ENCODE results near the gene TMEM89. TPM values are rescaled to one million over a fixed set of nuclear protein-coding genes. Genes with fewer than 3 reads are reported as not detected.

TMEM89 gene
- total and polyA plus RNA-seq, 5 donors = not detected

DNA sequence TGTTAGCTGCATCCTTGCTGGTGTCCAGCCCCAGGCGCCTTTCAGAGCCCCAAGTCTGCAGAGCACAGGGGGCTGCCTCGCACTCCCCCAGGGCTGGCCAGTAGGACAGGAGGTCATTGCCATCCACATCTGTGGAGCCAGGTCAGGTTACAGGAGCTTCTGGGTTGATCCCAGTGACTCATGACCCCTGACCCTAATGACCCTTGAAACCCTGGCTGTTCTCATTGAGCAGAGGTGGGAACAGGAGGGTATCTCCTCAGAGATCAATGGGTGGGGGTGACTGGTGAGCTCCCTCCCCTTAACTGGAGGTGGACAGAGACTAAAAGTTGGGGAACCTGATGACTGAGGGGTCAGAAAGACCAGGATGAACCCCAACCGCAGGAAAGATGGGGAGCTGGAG lies 19.8 kb upstream of the TMEM89 start:
- no peaks in the 10 kb centered on the region for H3K9me3 ChIP-seq (ENCODE audit: control insufficient read depth, low read length)
- WGBS = 97% methylated on average over 3 of the region's 3 CpGs
- no peak overlapping the region for H3K4me3 ChIP-seq (ENCODE audit: low read length)
- ATAC-seq (no peak), DNase-seq (no peak)
- no peaks in the 10 kb centered on the region for H3K4me1 ChIP-seq (ENCODE audit: control insufficient read depth, insufficient read depth, low read length)
- no peak overlapping the region for H3K27ac ChIP-seq (ENCODE audit: low read length)
- no peaks in the 10 kb centered on the region for H3K27me3 ChIP-seq (ENCODE audit: control insufficient read depth, insufficient read depth)
- intact Hi-C loops (cut with DNase I) = no loop called here

DNA sequence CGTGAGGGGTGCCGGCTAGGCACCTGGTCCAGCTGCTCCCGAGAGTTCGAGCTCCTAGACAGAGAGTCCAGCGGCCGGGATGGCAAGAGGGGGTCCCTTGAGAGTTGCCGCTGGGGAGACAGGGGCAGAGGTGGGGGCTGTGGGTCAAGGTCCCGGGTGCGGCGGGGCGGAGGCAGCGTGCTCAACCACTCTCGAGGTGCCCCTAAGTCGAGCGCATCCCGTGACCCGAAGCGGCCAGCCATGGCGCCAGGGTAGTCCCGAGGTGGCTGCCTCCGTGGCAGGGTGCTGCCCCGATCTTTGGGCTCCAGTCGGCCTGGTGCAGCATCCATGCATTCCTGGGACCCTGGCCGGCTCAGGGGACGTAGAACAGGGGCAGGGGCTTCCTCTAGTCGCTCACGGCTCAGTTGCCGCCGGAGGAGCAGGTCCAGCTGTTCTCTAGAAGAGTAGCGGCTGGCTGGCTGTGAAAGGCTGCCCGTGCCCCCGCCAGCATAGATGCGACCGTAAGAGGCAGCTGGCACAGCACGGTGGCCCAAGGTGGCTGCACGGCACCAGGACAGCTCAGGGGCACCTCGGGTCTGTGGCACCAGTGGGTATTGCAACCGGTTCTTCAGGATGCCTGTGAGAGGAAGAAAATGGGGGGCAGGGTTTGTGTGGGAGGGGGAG lies 18.5 kb upstream of the TMEM89 start:
- Histone ChIP-seq H3K9me3 (ENCODE audit: control insufficient read depth, low read length) (no peaks in the 10 kb centered on the region), H3K4me1 (ENCODE audit: control insufficient read depth, insufficient read depth, low read length) (no peaks in the 10 kb centered on the region), H3K27me3 (ENCODE audit: control insufficient read depth, insufficient read depth) (no peaks in the 10 kb centered on the region), H3K27ac (ENCODE audit: low read length) (no peak overlapping the region), H3K4me3 (ENCODE audit: low read length) (no peak overlapping the region)
- peak in 1 of 3 donors; percentile 70 for DNase-seq
- 91% methylated on average over 38 of the region's 38 CpGs for WGBS
- no peak for ATAC-seq
- intact Hi-C loops (cut with DNase I) = no loop called here

DNA sequence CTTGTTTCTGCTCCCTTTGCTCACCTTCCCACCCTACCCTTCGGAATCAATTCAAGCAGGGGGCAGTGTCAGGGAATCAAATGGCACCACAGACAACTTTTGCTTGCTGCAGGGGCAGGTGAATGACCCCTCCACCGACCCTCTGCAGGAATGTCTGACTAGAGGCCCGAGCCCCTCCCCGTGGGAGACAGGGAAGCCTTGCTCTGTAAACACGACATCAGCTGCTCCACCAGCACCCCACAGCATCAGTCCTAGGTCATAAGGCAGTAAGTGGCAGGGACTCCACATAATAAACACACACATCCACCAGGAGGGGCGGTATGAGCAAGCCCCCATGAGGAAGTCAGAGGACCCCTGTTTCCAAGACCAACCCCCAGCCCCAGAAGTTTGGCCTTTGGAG lies 15.7 kb upstream of the TMEM89 start:
- Histone ChIP-seq H3K4me1 (ENCODE audit: control insufficient read depth, insufficient read depth, low read length) (no peaks in the 10 kb centered on the region), H3K4me3 (ENCODE audit: low read length) (no peak overlapping the region), H3K27me3 (ENCODE audit: control insufficient read depth, insufficient read depth) (no peaks in the 10 kb centered on the region), H3K9me3 (ENCODE audit: control insufficient read depth, low read length) (no peaks in the 10 kb centered on the region), H3K27ac (ENCODE audit: low read length) (no peak overlapping the region)
- ATAC-seq = no peak
- intact Hi-C loops (cut with DNase I) = no loop called here
- WGBS = 67% methylated on average over 6 of the region's 6 CpGs
- DNase-seq = no peak

- 29% methylated on average over 10 of the region's 10 CpGs for WGBS
- DNase-seq (no peak), ATAC-seq (no peak)
- no peaks in the 10 kb centered on the region for H3K27me3 ChIP-seq (ENCODE audit: control insufficient read depth, insufficient read depth)
- H3K4me1 ChIP-seq (ENCODE audit: control insufficient read depth, insufficient read depth, low read length) = no peaks in the 10 kb centered on the region
- H3K4me3 ChIP-seq (ENCODE audit: low read length) = peak overlapping the region; percentile 61
- peak overlapping the region; percentile 82 for H3K27ac ChIP-seq (ENCODE audit: low read length)
- intact Hi-C loops (cut with DNase I) = no loop called here
- H3K9me3 ChIP-seq (ENCODE audit: control insufficient read depth, low read length) = no peaks in the 10 kb centered on the region
These were observed 14.6 kb upstream of the TMEM89 start for GRCh38 chr3:48636149-48636655.

DNA sequence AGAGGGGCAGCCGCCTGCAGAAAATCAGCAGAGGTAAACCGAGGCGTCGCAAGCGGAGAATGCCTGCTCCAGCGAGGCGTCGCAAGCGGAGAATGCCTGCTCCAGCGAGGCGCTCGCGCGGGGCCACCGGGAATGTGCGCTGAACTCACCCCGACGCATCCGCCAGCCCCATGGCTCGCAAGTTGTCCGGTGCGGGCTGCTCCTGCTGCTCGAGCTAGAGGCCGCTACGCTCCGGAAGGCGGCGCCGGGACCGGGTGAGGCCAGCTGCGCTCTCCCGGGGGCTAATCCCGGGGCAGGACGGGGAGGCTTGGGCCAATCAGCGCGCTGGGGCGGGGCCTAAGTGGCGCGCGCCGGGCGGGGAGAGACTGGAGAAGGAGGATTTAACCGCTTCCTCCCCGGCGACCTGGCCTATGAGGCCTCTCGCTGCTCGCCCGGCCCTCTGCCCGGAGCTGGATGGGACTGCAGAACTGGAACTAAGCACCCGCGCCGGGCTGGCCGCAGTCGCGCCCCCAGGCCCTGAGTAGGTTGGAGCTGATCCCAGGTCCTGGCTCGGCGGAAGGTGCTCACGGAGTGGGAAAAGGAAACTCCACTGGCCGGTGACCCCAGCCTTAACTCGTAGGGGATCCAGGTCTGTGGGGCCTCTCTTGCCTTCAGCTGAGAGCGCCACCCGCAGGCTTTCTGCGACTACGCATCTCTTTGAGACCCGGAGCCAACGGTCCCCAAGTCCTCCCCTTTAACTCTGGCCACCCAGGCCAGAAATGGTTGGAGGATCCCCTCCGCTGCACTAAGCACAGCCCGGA lies 13.9 kb upstream of the TMEM89 start, which contains the start of gene SLC26A6:
Gene SLC26A6 (minus strand): TSS at position 240 of the 800 bp plus-strand sequence. CDS start 68 bp downstream, at position 172.
- under 1% methylated on average over 68 of the region's 68 CpGs for WGBS
- intact Hi-C loops (cut with DNase I) = no loop called here
- H3K27ac ChIP-seq (ENCODE audit: low read length) = peak within 1 kb of the TSS; percentile 82
- H3K4me1 ChIP-seq (ENCODE audit: control insufficient read depth, insufficient read depth, low read length) = no peaks in the 10 kb centered on the region
- DNase-seq (peak; percentile 98 to 99 (median 99)), ATAC-seq (peak; percentile 98)
- H3K27me3 ChIP-seq (ENCODE audit: control insufficient read depth, insufficient read depth) = no peaks in the 10 kb centered on the region
- H3K9me3 ChIP-seq (ENCODE audit: control insufficient read depth, low read length) = no peaks in the 10 kb centered on the region
- peak within 1 kb of the TSS; percentile 64 for H3K4me3 ChIP-seq (ENCODE audit: low read length)

GRCh38 chr3:48634661-48635221 lies 13.2 kb upstream of the TMEM89 start:
- Histone ChIP-seq H3K9me3 (ENCODE audit: control insufficient read depth, low read length) (no peaks in the 10 kb centered on the region), H3K4me3 (ENCODE audit: low read length) (peak overlapping the region; percentile 64), H3K27me3 (ENCODE audit: control insufficient read depth, insufficient read depth) (no peaks in the 10 kb centered on the region), H3K4me1 (ENCODE audit: control insufficient read depth, insufficient read depth, low read length) (no peaks in the 10 kb centered on the region), H3K27ac (ENCODE audit: low read length) (peak overlapping the region; percentile 65)
- WGBS = 3% methylated on average over 30 of the region's 30 CpGs
- intact Hi-C loops (cut with DNase I) = no loop called here
- DNase-seq (peak; percentile 74 to 84 (median 83)), ATAC-seq (peak; percentile 57 to 69)

DNA sequence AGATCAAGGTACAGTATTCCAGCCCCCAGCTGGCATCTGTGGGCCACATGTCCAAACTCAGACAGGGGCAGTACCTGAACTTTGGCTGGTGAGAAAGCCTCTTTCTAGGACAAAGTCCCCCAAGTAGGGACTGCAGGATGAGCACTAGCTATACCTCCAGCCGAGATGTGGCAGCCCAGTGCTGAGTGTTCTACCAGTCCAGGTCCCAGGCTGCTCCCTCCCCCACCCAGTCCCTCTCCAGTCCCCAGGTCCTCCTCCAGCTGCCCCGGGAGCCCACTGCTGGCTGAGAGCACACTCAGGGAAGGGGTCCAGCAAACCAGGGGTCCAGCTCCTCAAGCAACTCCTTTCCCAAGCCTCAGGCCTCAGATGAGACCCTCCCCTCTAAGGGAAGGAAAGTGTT lies 12.2 kb upstream of the TMEM89 start:
- Histone ChIP-seq H3K4me1 (ENCODE audit: control insufficient read depth, insufficient read depth, low read length) (no peaks in the 10 kb centered on the region), H3K27ac (ENCODE audit: low read length) (no peak overlapping the region), H3K9me3 (ENCODE audit: control insufficient read depth, low read length) (no peaks in the 10 kb centered on the region), H3K27me3 (ENCODE audit: control insufficient read depth, insufficient read depth) (no peaks in the 10 kb centered on the region), H3K4me3 (ENCODE audit: low read length) (no peak overlapping the region)
- ATAC-seq = no peak
- intact Hi-C loops (cut with DNase I) = no loop called here
- WGBS = 82% methylated on average over 2 of the region's 2 CpGs
- no peak for DNase-seq

GRCh38 chr3:48633256-48633655 lies 11.7 kb upstream of the TMEM89 start:
- DNase-seq (peak in 1 of 3 donors; percentile 52), ATAC-seq (no peak)
- no peak overlapping the region for H3K27ac ChIP-seq (ENCODE audit: low read length)
- no peaks in the 10 kb centered on the region for H3K27me3 ChIP-seq (ENCODE audit: control insufficient read depth, insufficient read depth)
- 95% methylated on average over 15 of the region's 15 CpGs for WGBS
- no peaks in the 10 kb centered on the region for H3K4me1 ChIP-seq (ENCODE audit: control insufficient read depth, insufficient read depth, low read length)
- H3K9me3 ChIP-seq (ENCODE audit: control insufficient read depth, low read length) = no peaks in the 10 kb centered on the region
- H3K4me3 ChIP-seq (ENCODE audit: low read length) = no peak overlapping the region
- intact Hi-C loops (cut with DNase I) = no loop called here

- ATAC-seq (no peak), DNase-seq (no peak)
- H3K9me3 ChIP-seq (ENCODE audit: control insufficient read depth, low read length) = no peaks in the 10 kb centered on the region
- no peaks in the 10 kb centered on the region for H3K27me3 ChIP-seq (ENCODE audit: control insufficient read depth, insufficient read depth)
- intact Hi-C loops (cut with DNase I) = no loop called here
- 89% methylated on average over 22 of the region's 22 CpGs for WGBS
- no peak overlapping the region for H3K4me3 ChIP-seq (ENCODE audit: low read length)
- no peaks in the 10 kb centered on the region for H3K4me1 ChIP-seq (ENCODE audit: control insufficient read depth, insufficient read depth, low read length)
- no peak overlapping the region for H3K27ac ChIP-seq (ENCODE audit: low read length)
These were observed 10.2 kb upstream of the TMEM89 start for GRCh38 chr3:48631516-48632448.

DNA sequence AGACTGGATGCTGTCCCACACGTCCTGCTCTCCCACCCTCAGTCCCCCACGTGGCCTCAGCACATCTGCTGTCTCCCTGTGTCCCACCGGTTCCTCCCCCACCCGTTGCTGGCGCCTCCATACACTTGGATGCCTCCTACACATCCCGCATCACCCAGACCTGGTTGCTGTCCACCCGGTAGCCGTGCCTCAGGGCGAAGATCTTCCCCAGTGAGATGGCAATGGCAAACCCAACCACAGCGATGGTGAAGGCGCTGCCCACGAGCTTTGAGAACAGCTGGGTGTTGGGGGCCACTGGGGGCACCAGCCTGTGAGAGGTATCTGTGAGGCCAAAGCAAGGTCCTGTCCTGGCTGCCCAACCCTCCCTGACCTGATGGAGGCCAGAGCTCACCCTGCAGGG lies 9.3 kb upstream of the TMEM89 start:
- intact Hi-C loops (cut with DNase I) = no loop called here
- no peak for ATAC-seq
- H3K4me3 ChIP-seq (ENCODE audit: low read length) = no peak overlapping the region
- no peak overlapping the region for H3K27ac ChIP-seq (ENCODE audit: low read length)
- WGBS = 85% methylated on average over 12 of the region's 12 CpGs
- no peaks in the 10 kb centered on the region for H3K27me3 ChIP-seq (ENCODE audit: control insufficient read depth, insufficient read depth)
- no peak for DNase-seq
- no peaks in the 10 kb centered on the region for H3K4me1 ChIP-seq (ENCODE audit: control insufficient read depth, insufficient read depth, low read length)
- no peaks in the 10 kb centered on the region for H3K9me3 ChIP-seq (ENCODE audit: control insufficient read depth, low read length)
